ENCODE data around the gene LOXHD1. TPM values are rescaled to one million over a fixed set of nuclear protein-coding genes. Genes with fewer than 3 reads are reported as not detected.

LOXHD1 gene
- total and polyA plus RNA-seq, 2 donors (not counting 1 experiment from before 2014, with no cell fraction given): not detected

DNA sequence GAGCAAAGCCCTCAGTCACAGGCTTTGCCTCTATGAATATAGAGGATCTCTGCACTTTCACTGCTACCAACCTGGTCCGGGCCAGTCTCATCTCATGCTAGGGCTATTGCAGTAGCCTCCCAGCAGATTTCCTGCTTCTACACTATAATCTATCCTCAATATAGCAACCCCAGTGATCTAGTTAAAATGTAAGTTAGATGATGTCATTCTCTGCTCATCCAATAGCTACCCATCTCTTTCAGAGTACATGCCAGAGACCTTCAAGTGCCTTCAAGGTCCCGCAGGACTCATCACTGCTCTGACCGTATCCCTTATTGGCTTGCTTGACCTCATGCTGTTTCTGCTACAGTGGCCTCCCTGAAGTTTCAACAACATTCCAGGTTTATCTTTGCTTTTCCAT, 186.3 kb downstream of the LOXHD1 start:
- no peak overlapping the region for H3K9ac ChIP-seq (ENCODE audit: low read length)
- H3K27me3 ChIP-seq (replicated peaks in 1 of 4; ENCODE audit: control extremely low read depth in 1 of 4, control insufficient read depth in 3 of 4, insufficient read depth in 4 of 4, low read length in 3 of 4): peaks cover 0 to 3% (median 0%) of the 10 kb centered on the region in 4 experiments
- H3K4me1 ChIP-seq (ENCODE audit: control insufficient read depth in 2 of 2, insufficient read depth in 2 of 2, low read length in 2 of 2): no peaks in the 10 kb centered on the region
- 100% methylated on average over 2 of the region's 3 CpGs for whole genome bisulfite sequencing (ENCODE audit: insufficient coverage)
- no peak overlapping the region for H2AFZ ChIP-seq (ENCODE audit: insufficient read depth, low read depth, low read length, poor library complexity, severe bottlenecking)
- H3K4me2 ChIP-seq (replicated peaks; ENCODE audit: low read depth, low read length, poor library complexity, severe bottlenecking): no peak overlapping the region
- TF ChIP-seq CTCF (IDR thresholded peaks at IDR 0.05) (no peak), EZH2 (IDR thresholded peaks at IDR 0.05; ENCODE audit: borderline replicate concordance, insufficient read depth, low read depth, low read length, poor library complexity, severe bottlenecking) (no peak)
- intact Hi-C loops (cut with micrococcal nuclease): no loop called here
- no peaks in the 10 kb centered on the region for H4K20me1 ChIP-seq (ENCODE audit: control insufficient read depth, insufficient read depth, low read length, poor library complexity, severe bottlenecking)
- Mint-ChIP-seq H3K4me1 (no peaks in the 10 kb centered on the region), H3K9me3 (ENCODE audit: insufficient read depth) (no peaks in the 10 kb centered on the region), H3K27ac (no peak overlapping the region), H3K27me3 (peaks cover 31% of the 10 kb centered on the region), H3K4me3 (no peak overlapping the region)
- ChIA-PET POLR2A (no interaction called here), CTCF (no interaction called here)
- no peak overlapping the region for H3K4me3 ChIP-seq (ENCODE audit: control extremely low read depth in 1 of 5, extremely low read depth in 1 of 5, insufficient read depth in 1 of 5, low read depth in 2 of 5, low read length in 4 of 5)
- H3K79me2 ChIP-seq (ENCODE audit: control insufficient read depth, insufficient read depth, low read length): no peaks in the 10 kb centered on the region
- no peak for ATAC-seq (ENCODE audit: low read depth)
- no peaks in the 10 kb centered on the region for H3K9me3 ChIP-seq (ENCODE audit: control extremely low read depth in 1 of 3, control insufficient read depth in 2 of 3, insufficient read depth in 1 of 3, low read length in 2 of 3)
- H3K36me3 ChIP-seq (replicated peaks in 1 of 2; ENCODE audit: control extremely low read depth in 1 of 2, control insufficient read depth in 1 of 2, extremely low read depth in 1 of 2, insufficient read depth in 2 of 2, low read length in 1 of 2): no peaks in the 10 kb centered on the region
- no peak overlapping the region for H3K27ac ChIP-seq (ENCODE audit: low read length in 2 of 2)
- no peak for DNase-seq

GRCh38 chr18:46469186-46469915, 187.7 kb downstream of the LOXHD1 start:
- POLR2A ChIA-PET: no interaction called here
- Histone ChIP-seq H3K4me1 (ENCODE audit: control insufficient read depth in 2 of 2, insufficient read depth in 2 of 2, low read length in 2 of 2) (no peaks in the 10 kb centered on the region), H3K27ac (ENCODE audit: low read length in 2 of 2) (no peak overlapping the region), H3K9me3 (ENCODE audit: control extremely low read depth in 1 of 3, control insufficient read depth in 2 of 3, insufficient read depth in 1 of 3, low read length in 2 of 3) (no peaks in the 10 kb centered on the region), H3K27me3 (replicated peaks in 1 of 4; ENCODE audit: control extremely low read depth in 1 of 4, control insufficient read depth in 3 of 4, insufficient read depth in 4 of 4, low read length in 3 of 4) (no peaks in the 10 kb centered on the region), H3K4me3 (ENCODE audit: control extremely low read depth in 1 of 5, extremely low read depth in 1 of 5, insufficient read depth in 1 of 5, low read depth in 2 of 5, low read length in 4 of 5) (no peak overlapping the region), H3K9ac (ENCODE audit: low read length) (no peak overlapping the region), H2AFZ (ENCODE audit: insufficient read depth, low read depth, low read length, poor library complexity, severe bottlenecking) (no peak overlapping the region), H4K20me1 (ENCODE audit: control insufficient read depth, insufficient read depth, low read length, poor library complexity, severe bottlenecking) (no peaks in the 10 kb centered on the region), H3K4me2 (replicated peaks; ENCODE audit: low read depth, low read length, poor library complexity, severe bottlenecking) (no peak overlapping the region), H3K36me3 (replicated peaks in 1 of 2; ENCODE audit: control extremely low read depth in 1 of 2, control insufficient read depth in 1 of 2, extremely low read depth in 1 of 2, insufficient read depth in 2 of 2, low read length in 1 of 2) (no peaks in the 10 kb centered on the region), H3K79me2 (ENCODE audit: control insufficient read depth, insufficient read depth, low read length) (no peaks in the 10 kb centered on the region)
- H3K27ac Mint-ChIP-seq: no peak overlapping the region
- H3K9me3 Mint-ChIP-seq (ENCODE audit: insufficient read depth): no peaks in the 10 kb centered on the region
- intact Hi-C loops (cut with micrococcal nuclease): no loop called here
- peaks cover 31% of the 10 kb centered on the region for H3K27me3 Mint-ChIP-seq
- no peak for TF ChIP-seq EZH2 (IDR thresholded peaks at IDR 0.05; ENCODE audit: borderline replicate concordance, insufficient read depth, low read depth, low read length, poor library complexity, severe bottlenecking)
- TF ChIP-seq CTCF (IDR thresholded peaks at IDR 0.05): no peak
- ATAC-seq (ENCODE audit: low read depth): no peak
- CTCF ChIA-PET: interaction anchor here (0.9 kb wide), 1 partner anchor 11 kb away, joined by 3 read pairs; no protein-coding TSS in a partner anchor
- 85% methylated on average over 2 of the region's 3 CpGs for WGBS (ENCODE audit: insufficient coverage)
- DNase-seq: no peak
- H3K4me3 Mint-ChIP-seq: no peak overlapping the region
- H3K4me1 Mint-ChIP-seq: no peaks in the 10 kb centered on the region

Measured in B cell (primary cell).